ENCODE results near the gene PRSS27. TPM values are rescaled to one million over a fixed set of nuclear protein-coding genes. Genes with fewer than 3 reads are reported as not detected.

PRSS27 gene
- total and polyA plus RNA-seq, 2 donors (not counting 1 experiment from before 2014, with no cell fraction given): 0.24 to 1.2 TPM

DNA sequence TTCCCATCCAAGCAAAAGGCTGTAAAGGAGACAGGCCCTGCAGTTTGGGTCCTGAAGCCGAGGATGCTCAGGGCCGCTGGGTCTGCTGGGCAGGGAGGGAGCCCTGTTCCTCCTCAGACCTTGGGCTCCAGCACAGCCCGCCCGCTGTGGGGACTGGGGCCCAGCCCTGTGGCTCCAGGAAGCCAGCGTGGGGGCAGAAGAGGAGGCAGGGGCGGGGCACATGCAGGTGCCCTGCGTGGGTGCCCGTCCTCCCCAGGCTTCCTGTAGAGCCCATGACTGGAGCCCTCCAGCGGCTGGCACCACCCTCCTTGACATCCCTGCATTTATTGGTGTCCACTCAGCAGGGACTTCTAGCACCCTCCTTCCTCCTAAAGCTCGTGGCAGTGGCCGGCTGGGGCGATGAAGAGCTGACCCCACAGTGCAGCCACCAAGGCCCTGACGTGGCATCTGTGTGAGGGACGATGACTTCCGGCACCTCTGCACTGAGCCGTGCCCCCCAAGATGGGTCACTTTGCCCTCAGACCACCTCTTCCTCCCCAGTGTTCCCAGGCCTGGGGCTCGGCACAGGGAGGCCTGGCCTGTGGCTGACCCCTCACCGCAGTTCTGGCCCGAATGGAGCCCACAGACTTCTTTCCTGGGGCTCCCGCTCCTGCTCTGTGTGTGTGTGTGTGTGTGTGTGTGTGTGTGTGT is 9.9 kb downstream of the PRSS27 start:
- H3K4me2 ChIP-seq (ENCODE audit: extremely low read depth, insufficient read depth, low read length): no peak overlapping the region
- no peaks in the 10 kb centered on the region for H3K79me2 ChIP-seq (ENCODE audit: control insufficient read depth, insufficient read depth, low read length)
- no peak overlapping the region for H3K9ac ChIP-seq (ENCODE audit: insufficient read depth, low read length)
- no peak overlapping the region for H2AFZ ChIP-seq (ENCODE audit: low read length)
- TF ChIP-seq, protein P1, sequence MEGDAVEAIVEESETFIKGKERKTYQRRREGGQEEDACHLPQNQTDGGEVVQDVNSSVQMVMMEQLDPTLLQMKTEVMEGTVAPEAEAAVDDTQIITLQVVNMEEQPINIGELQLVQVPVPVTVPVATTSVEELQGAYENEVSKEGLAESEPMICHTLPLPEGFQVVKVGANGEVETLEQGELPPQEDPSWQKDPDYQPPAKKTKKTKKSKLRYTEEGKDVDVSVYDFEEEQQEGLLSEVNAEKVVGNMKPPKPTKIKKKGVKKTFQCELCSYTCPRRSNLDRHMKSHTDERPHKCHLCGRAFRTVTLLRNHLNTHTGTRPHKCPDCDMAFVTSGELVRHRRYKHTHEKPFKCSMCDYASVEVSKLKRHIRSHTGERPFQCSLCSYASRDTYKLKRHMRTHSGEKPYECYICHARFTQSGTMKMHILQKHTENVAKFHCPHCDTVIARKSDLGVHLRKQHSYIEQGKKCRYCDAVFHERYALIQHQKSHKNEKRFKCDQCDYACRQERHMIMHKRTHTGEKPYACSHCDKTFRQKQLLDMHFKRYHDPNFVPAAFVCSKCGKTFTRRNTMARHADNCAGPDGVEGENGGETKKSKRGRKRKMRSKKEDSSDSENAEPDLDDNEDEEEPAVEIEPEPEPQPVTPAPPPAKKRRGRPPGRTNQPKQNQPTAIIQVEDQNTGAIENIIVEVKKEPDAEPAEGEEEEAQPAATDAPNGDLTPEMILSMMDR (conservative IDR thresholded peaks at IDR 0.05 in 1 of 2, IDR thresholded peaks at IDR 0.05 in 1 of 2; ENCODE audit: low read depth in 1 of 2, low read length in 2 of 2): no peak
- no peak for TF ChIP-seq EZH2 (IDR thresholded peaks at IDR 0.05; ENCODE audit: low read length, missing control alignments)
- peaks cover 6% of the 10 kb centered on the region for H3K36me3 ChIP-seq (ENCODE audit: control insufficient read depth, insufficient read depth, low read length)
- no peak overlapping the region for H3K27ac ChIP-seq (ENCODE audit: insufficient read depth, low read length)
- H3K4me1 ChIP-seq (ENCODE audit: control insufficient read depth, extremely low read depth, insufficient read depth, low read length): no peaks in the 10 kb centered on the region
- H3K9me3 ChIP-seq (ENCODE audit: control insufficient read depth, insufficient read depth, low read depth, low read length): no peaks in the 10 kb centered on the region
- H4K20me1 ChIP-seq (ENCODE audit: control insufficient read depth, extremely low read depth, insufficient read depth, low read length): no peaks in the 10 kb centered on the region
- DNase-seq (ENCODE audit: low read depth in 2 of 2): no peak
- H3K27me3 ChIP-seq (ENCODE audit: control insufficient read depth, insufficient read depth, low read length): no peaks in the 10 kb centered on the region
- no peak overlapping the region for H3K4me3 ChIP-seq (replicated peaks in 1 of 4; ENCODE audit: control extremely low read depth in 1 of 4, insufficient read depth in 1 of 4, low read depth in 3 of 4, low read length in 4 of 4)

DNA sequence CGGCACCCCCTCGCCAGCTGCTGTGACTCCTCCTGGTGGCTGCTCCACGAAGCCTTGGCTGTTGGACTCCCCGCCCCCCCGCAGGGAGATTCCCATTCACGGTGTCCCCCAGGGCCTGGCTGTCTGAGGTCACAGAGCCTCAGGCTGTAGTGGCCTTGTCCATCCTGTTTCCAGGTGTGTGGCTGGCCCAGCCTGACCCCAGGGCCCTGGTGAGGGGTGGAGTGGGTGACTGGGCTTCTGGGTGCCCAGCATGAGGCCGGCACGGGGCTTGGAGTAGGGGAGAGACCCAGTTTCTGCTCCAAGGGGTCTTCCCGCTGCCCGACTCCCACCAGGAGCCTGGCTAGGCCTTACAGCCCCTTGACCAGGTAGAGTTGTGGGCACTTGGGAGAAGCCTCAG is 10.4 kb downstream of the PRSS27 start:
- peaks cover 6% of the 10 kb centered on the region for H3K36me3 ChIP-seq (ENCODE audit: control insufficient read depth, insufficient read depth, low read length)
- no peak overlapping the region for H2AFZ ChIP-seq (ENCODE audit: low read length)
- H3K9ac ChIP-seq (ENCODE audit: insufficient read depth, low read length): no peak overlapping the region
- no peaks in the 10 kb centered on the region for H3K79me2 ChIP-seq (ENCODE audit: control insufficient read depth, insufficient read depth, low read length)
- no peaks in the 10 kb centered on the region for H3K9me3 ChIP-seq (ENCODE audit: control insufficient read depth, insufficient read depth, low read depth, low read length)
- no peaks in the 10 kb centered on the region for H4K20me1 ChIP-seq (ENCODE audit: control insufficient read depth, extremely low read depth, insufficient read depth, low read length)
- H3K4me1 ChIP-seq (ENCODE audit: control insufficient read depth, extremely low read depth, insufficient read depth, low read length): no peaks in the 10 kb centered on the region
- H3K4me3 ChIP-seq (replicated peaks in 1 of 4; ENCODE audit: control extremely low read depth in 1 of 4, insufficient read depth in 1 of 4, low read depth in 3 of 4, low read length in 4 of 4): no peak overlapping the region
- H3K27me3 ChIP-seq (ENCODE audit: control insufficient read depth, insufficient read depth, low read length): no peaks in the 10 kb centered on the region
- TF ChIP-seq, protein P1 (conservative IDR thresholded peaks at IDR 0.05 in 1 of 2, IDR thresholded peaks at IDR 0.05 in 1 of 2; ENCODE audit: low read depth in 1 of 2, low read length in 2 of 2): no peak
- TF ChIP-seq EZH2 (IDR thresholded peaks at IDR 0.05; ENCODE audit: low read length, missing control alignments): no peak
- H3K4me2 ChIP-seq (ENCODE audit: extremely low read depth, insufficient read depth, low read length): no peak overlapping the region
- no peak overlapping the region for H3K27ac ChIP-seq (ENCODE audit: insufficient read depth, low read length)
- no peak for DNase-seq (ENCODE audit: low read depth in 2 of 2)

DNA sequence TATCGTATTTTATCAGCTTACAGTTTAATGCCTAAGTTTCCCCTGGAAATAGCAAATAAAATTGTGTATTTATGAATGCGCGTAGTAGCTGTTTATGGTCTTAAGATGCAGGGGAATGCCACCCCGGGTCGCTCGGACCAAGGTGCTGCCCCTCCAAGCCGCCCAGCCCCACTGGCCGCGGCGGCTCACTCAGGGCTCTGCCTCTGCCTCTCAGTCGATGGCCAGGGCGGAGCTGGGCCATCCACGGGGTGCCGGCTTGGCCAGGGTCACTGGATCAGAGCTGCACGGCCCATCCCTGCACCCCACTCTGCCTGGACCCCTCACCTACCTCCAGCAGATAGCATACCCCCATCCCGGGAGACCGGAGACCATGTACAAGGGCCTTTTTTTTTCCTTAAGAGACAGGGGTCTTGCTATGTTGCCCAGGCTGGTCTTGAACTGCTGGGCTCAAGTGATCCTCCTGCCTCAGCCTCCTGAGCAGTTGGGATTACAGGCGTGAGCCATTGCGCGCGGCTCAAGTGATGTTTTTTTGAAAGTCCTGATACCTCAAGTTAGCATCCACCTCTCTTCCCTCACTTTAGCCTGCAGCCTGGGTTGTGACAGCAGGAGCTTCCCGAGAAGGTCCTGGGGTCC is 11.0 kb downstream of the PRSS27 start:
- TF ChIP-seq EZH2 (IDR thresholded peaks at IDR 0.05; ENCODE audit: low read length, missing control alignments): no peak
- TF ChIP-seq, protein P1 (conservative IDR thresholded peaks at IDR 0.05 in 1 of 2, IDR thresholded peaks at IDR 0.05 in 1 of 2; ENCODE audit: low read depth in 1 of 2, low read length in 2 of 2): no peak
- H3K27ac ChIP-seq (ENCODE audit: insufficient read depth, low read length): no peak overlapping the region
- H3K4me1 ChIP-seq (ENCODE audit: control insufficient read depth, extremely low read depth, insufficient read depth, low read length): no peaks in the 10 kb centered on the region
- H3K9me3 ChIP-seq (ENCODE audit: control insufficient read depth, insufficient read depth, low read depth, low read length): no peaks in the 10 kb centered on the region
- no peaks in the 10 kb centered on the region for H3K79me2 ChIP-seq (ENCODE audit: control insufficient read depth, insufficient read depth, low read length)
- no peak overlapping the region for H2AFZ ChIP-seq (ENCODE audit: low read length)
- H3K4me3 ChIP-seq (replicated peaks in 1 of 4; ENCODE audit: control extremely low read depth in 1 of 4, insufficient read depth in 1 of 4, low read depth in 3 of 4, low read length in 4 of 4): no peak overlapping the region
- H3K36me3 ChIP-seq (ENCODE audit: control insufficient read depth, insufficient read depth, low read length): peaks cover 6% of the 10 kb centered on the region
- H3K9ac ChIP-seq (ENCODE audit: insufficient read depth, low read length): no peak overlapping the region
- no peak overlapping the region for H3K4me2 ChIP-seq (ENCODE audit: extremely low read depth, insufficient read depth, low read length)
- H4K20me1 ChIP-seq (ENCODE audit: control insufficient read depth, extremely low read depth, insufficient read depth, low read length): no peaks in the 10 kb centered on the region
- H3K27me3 ChIP-seq (ENCODE audit: control insufficient read depth, insufficient read depth, low read length): no peaks in the 10 kb centered on the region
- no peak for DNase-seq (ENCODE audit: low read depth in 2 of 2)
